GM23338 (cell line): ENCODE data around the gene SEH1L. TPM values are rescaled to one million over a fixed set of nuclear protein-coding genes. Genes with fewer than 3 reads are reported as not detected.
A peak's percentile ranks its signal among the peaks of the same experiment; 100 is the strongest.

Experiments used
- ATAC-seq: fragments of 200-7000 bp; cut with Tn5 transposase; 3 replicates; pipeline ENCODE4 v1.9.1; 2020
- DNase-seq: peaks from one replicate; pipeline ENCODE4 v3.0.0-alpha.2; 2015; ENCODE audit warnings: low spot score
- H2AFZ ChIP-seq: fragments of 200-600 bp; sonication (generic); 2 replicates; pipeline ENCODE4 v1.8.0; 2016; ENCODE audit warnings: antibody characterized with exemption, mild to moderate bottlenecking, moderate library complexity
- H3F3A ChIP-seq: fragments of 200-600 bp; sonication (generic); replicated peaks from 2 replicates; pipeline ENCODE4 v1.8.0; 2017; ENCODE audit warnings: antibody characterized with exemption, mixed run types, low read depth
- H3K27ac ChIP-seq: fragments of 200-600 bp; sonication (generic); 2 replicates; pipeline ENCODE4 v1.6.1; 2016; ENCODE audit warnings: low read depth
- H3K27me3 ChIP-seq: fragments of 200-600 bp; sonication (generic); 2 replicates; pipeline ENCODE4 v1.8.0; 2016; ENCODE audit warnings: mild to moderate bottlenecking, mixed run types, moderate library complexity; ENCODE audit not compliant: insufficient read depth
- H3K36me3 ChIP-seq: fragments of 200-600 bp; sonication (generic); 2 replicates; pipeline ENCODE4 v1.8.0; 2016; ENCODE audit warnings: mild to moderate bottlenecking; ENCODE audit not compliant: insufficient read depth
- H3K4me1 ChIP-seq: fragments of 200-600 bp; sonication (generic); 2 replicates; pipeline ENCODE4 v1.8.0; 2016; ENCODE audit warnings: mild to moderate bottlenecking, moderate library complexity; ENCODE audit not compliant: insufficient read depth
- H3K4me2 ChIP-seq: fragments of 200-600 bp; sonication (generic); 2 replicates; pipeline ENCODE4 v1.7.1; 2017; ENCODE audit warnings: mixed run types
- H3K4me3 ChIP-seq: fragments of 200-600 bp; sonication (generic); 2 replicates; pipeline ENCODE4 v1.6.1; 2016; ENCODE audit warnings: mixed run types
- H3K79me2 ChIP-seq: fragments of 200-600 bp; sonication (generic); replicated peaks from 2 replicates; pipeline ENCODE4 v1.8.0; 2017; ENCODE audit warnings: mild to moderate bottlenecking; ENCODE audit not compliant: insufficient read depth
- H3K9me2 ChIP-seq: fragments of 200-600 bp; sonication (generic); 2 replicates; pipeline ENCODE4 v1.8.0; 2017; ENCODE audit not compliant: insufficient read depth
- H4K20me1 ChIP-seq: fragments of 200-600 bp; sonication (generic); replicated peaks from 2 replicates; pipeline ENCODE4 v1.8.0; 2017; ENCODE audit warnings: mild to moderate bottlenecking; ENCODE audit not compliant: insufficient read depth
- H3K27ac Mint-ChIP-seq: 2 replicates; pipeline ENCODE4 v1.8.0; 2020; ENCODE audit warnings: inconsistent platforms, mild to moderate bottlenecking, moderate library complexity, mixed read lengths
- H3K27me3 Mint-ChIP-seq: 3 replicates; pipeline ENCODE4 v1.8.0; 2022; ENCODE audit warnings: low read depth, mild to moderate bottlenecking, moderate library complexity, mixed read lengths, inconsistent platforms; ENCODE audit not compliant: insufficient read depth, poor library complexity
- H3K36me3 Mint-ChIP-seq: 3 replicates; pipeline ENCODE4 v1.8.0; 2021; ENCODE audit warnings: low read depth, mild to moderate bottlenecking, inconsistent platforms, moderate library complexity, mixed read lengths
- H3K4me1 Mint-ChIP-seq: 3 replicates; pipeline ENCODE4 v1.8.0; 2020; ENCODE audit warnings: mild to moderate bottlenecking, inconsistent platforms, mixed read lengths
- H3K4me3 Mint-ChIP-seq: 3 replicates; pipeline ENCODE4 v1.8.0; 2021; ENCODE audit warnings: moderate library complexity, mild to moderate bottlenecking, inconsistent platforms, mixed read lengths
- H3K9me3 Mint-ChIP-seq: 3 replicates; pipeline ENCODE4 v1.8.0; 2020; ENCODE audit warnings: moderate library complexity, mild to moderate bottlenecking, inconsistent platforms, mixed read lengths
- CREB1 ChIP-seq: fragments of 250-450 bp; sonication (Bioruptor Pico); IDR thresholded peaks from 2 replicates; pipeline ENCODE4 v1.5.0; 2020; ENCODE audit warnings: low read depth, mild to moderate bottlenecking, moderate library complexity
- EZH2 ChIP-seq: fragments of 200-600 bp; sonication (generic); IDR thresholded peaks from one replicate; pipeline ENCODE4 v1.8.0; 2017; ENCODE audit warnings: antibody characterized with exemption, mild to moderate bottlenecking, low read depth; ENCODE audit not compliant: unreplicated experiment
- EZH2phosphoT487 ChIP-seq: fragments of 200-600 bp; sonication (generic); IDR thresholded peaks from one replicate; pipeline ENCODE4 v1.8.1; 2018; ENCODE audit warnings: antibody characterized with exemption; ENCODE audit not compliant: unreplicated experiment
- JUNB ChIP-seq: IDR thresholded peaks from one replicate; pipeline ENCODE4 v1.6.1; 2016; ENCODE audit warnings: antibody characterized with exemption; ENCODE audit not compliant: unreplicated experiment
- NANOG ChIP-seq: IDR thresholded peaks from 2 replicates; pipeline ENCODE4 v1.6.1; 2016; ENCODE audit warnings: antibody characterized with exemption, borderline replicate concordance
- POLR2AphosphoS5 ChIP-seq: IDR thresholded peaks from 2 replicates; pipeline ENCODE4 v1.6.1; 2016; ENCODE audit warnings: antibody characterized with exemption, low read depth
- STAT1 ChIP-seq: IDR thresholded peaks from one replicate; pipeline ENCODE4 v1.6.1; 2016; ENCODE audit warnings: antibody characterized with exemption; ENCODE audit not compliant: unreplicated experiment
- ZNF331 ChIP-seq: fragments of 250-450 bp; sonication (Bioruptor Pico); IDR thresholded peaks from 2 replicates; pipeline ENCODE4 v1.5.0; 2020; ENCODE audit warnings: low read depth, mild to moderate bottlenecking, moderate library complexity
- polyA plus RNA-seq: library from polyadenylated mRNA; unstranded; fragments of >200 nt; fragmentation: Nextera tagmentation; extraction: Ambion mirVana; gene quantifications from 2 replicates; pipeline ENCODE4 v1.2.1, GENCODE V29; 2016
- total RNA-seq: library from RNA; depleted of rRNA; stranded (reverse); fragments of >200 nt; shearing (Covaris generic); gene quantifications from 2 replicates; pipeline ENCODE4 v1.2.3, GENCODE V29; 2014
- TF ChIP-seq, protein P1 (sequence below): IDR thresholded peaks from one replicate; pipeline ENCODE4 v1.6.1; 2018; ENCODE audit warnings: antibody characterized with exemption; ENCODE audit not compliant: unreplicated experiment
- TF ChIP-seq, protein P2 (sequence below): IDR thresholded peaks from 2 replicates; pipeline ENCODE4 v1.6.1; 2016; ENCODE audit warnings: antibody characterized with exemption

Gene SEH1L
- total and polyA plus RNA-seq, 2 experiments from 2014 or later = 46.9 to 72.0 TPM

DNA sequence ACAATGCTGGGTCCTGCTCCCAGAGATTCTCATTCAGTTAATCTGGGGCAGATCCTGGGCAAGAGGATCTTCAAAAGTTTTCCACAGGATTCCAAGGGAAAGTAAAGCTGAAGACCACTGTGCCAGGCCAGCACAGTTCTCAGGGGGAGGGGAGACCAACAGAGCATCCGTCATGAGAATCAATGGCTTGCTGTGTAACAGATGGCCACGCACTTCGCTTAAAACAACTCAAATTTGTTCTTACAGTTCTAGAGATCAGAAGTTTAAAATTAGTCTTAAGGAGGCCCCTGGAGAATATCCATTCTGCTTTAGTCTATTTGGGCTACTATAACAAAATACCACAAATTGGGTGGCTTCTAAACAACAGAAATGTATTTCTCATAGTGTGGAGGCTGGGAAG is 17.4 kb upstream of the SEH1L start (continued):
- TF ChIP-seq, protein P1, sequence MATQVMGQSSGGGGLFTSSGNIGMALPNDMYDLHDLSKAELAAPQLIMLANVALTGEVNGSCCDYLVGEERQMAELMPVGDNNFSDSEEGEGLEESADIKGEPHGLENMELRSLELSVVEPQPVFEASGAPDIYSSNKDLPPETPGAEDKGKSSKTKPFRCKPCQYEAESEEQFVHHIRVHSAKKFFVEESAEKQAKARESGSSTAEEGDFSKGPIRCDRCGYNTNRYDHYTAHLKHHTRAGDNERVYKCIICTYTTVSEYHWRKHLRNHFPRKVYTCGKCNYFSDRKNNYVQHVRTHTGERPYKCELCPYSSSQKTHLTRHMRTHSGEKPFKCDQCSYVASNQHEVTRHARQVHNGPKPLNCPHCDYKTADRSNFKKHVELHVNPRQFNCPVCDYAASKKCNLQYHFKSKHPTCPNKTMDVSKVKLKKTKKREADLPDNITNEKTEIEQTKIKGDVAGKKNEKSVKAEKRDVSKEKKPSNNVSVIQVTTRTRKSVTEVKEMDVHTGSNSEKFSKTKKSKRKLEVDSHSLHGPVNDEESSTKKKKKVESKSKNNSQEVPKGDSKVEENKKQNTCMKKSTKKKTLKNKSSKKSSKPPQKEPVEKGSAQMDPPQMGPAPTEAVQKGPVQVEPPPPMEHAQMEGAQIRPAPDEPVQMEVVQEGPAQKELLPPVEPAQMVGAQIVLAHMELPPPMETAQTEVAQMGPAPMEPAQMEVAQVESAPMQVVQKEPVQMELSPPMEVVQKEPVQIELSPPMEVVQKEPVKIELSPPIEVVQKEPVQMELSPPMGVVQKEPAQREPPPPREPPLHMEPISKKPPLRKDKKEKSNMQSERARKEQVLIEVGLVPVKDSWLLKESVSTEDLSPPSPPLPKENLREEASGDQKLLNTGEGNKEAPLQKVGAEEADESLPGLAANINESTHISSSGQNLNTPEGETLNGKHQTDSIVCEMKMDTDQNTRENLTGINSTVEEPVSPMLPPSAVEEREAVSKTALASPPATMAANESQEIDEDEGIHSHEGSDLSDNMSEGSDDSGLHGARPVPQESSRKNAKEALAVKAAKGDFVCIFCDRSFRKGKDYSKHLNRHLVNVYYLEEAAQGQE = no peak
- TF ChIP-seq POLR2AphosphoS5 (no peak), NANOG (no peak), ZNF331 (no peak)
- TF ChIP-seq, protein P2, sequence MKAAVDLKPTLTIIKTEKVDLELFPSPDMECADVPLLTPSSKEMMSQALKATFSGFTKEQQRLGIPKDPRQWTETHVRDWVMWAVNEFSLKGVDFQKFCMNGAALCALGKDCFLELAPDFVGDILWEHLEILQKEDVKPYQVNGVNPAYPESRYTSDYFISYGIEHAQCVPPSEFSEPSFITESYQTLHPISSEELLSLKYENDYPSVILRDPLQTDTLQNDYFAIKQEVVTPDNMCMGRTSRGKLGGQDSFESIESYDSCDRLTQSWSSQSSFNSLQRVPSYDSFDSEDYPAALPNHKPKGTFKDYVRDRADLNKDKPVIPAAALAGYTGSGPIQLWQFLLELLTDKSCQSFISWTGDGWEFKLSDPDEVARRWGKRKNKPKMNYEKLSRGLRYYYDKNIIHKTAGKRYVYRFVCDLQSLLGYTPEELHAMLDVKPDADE = no peak

DNA sequence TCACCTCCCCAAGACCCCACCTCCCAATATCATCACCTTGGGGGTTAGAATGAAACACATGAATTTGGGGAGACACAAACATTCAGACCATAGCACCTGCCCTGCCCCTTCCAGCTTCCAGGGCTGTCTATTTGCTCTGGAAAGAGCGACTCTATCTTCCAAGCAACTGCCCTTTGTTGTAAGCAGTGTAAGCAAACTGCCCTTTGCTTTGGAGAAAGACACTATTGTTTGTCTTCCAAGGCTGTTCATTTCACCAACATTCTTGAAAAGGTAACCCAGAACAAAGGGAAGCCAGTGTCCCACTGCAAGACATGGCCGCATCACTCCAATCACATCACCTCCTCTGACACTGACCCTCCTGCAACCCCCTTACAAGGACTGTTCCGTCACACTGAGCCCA is 16.9 kb upstream of the SEH1L start:
- Histone ChIP-seq H3K9me2 (no peaks in the 10 kb centered on the region; the same call in 1 of the 2 replicates), H4K20me1 (no peaks in the 10 kb centered on the region), H3K4me3 (no peak overlapping the region), H2AFZ (peak overlapping the region; percentile 32; the same call in 1 of the 2 replicates), H3K27me3 (no peaks in the 10 kb centered on the region), H3K27ac (no peak overlapping the region), H3K79me2 (no peaks in the 10 kb centered on the region), H3K4me1 (no peaks in the 10 kb centered on the region), H3K4me2 (no peak overlapping the region), H3F3A (no peaks in the 10 kb centered on the region), H3K36me3 (no peaks in the 10 kb centered on the region)
- Mint-ChIP-seq H3K27me3 (no peaks in the 10 kb centered on the region), H3K36me3 (no peaks in the 10 kb centered on the region), H3K4me3 (no peak overlapping the region), H3K27ac (no peak overlapping the region), H3K9me3 (no peaks in the 10 kb centered on the region), H3K4me1 (peaks cover 3% of the 10 kb centered on the region; the same call in 2 of the 3 replicates)
- ATAC-seq (no peak), DNase-seq (no peak)
- TF ChIP-seq JUNB (no peak), POLR2AphosphoS5 (no peak), EZH2 (no peak), STAT1 (no peak), ZNF331 (no peak), EZH2phosphoT487 (no peak), CREB1 (no peak)
- TF ChIP-seq, protein P1 = no peak
- TF ChIP-seq, protein P2 = no peak
